HFF-Myc (cell line): ENCODE results near the gene UGT1A5.

ENCODE experiments used
- DNase-seq: peaks from one replicate; pipeline ENCODE4 v3.0.0-alpha.2; 2011; ENCODE audit warnings: low read depth; ENCODE audit errors: extremely low read depth
- H3K4me3 ChIP-seq: replicated peaks from 2 replicates; pipeline ENCODE4 v1.5.1; 2011; ENCODE audit warnings: low read depth, mild to moderate bottlenecking, control low read depth, low read length
- TF ChIP-seq, protein P1 (sequence below): IDR thresholded peaks from 2 replicates; pipeline ENCODE4 v1.5.1; 2012; ENCODE audit warnings: mild to moderate bottlenecking, low read depth, low read length, control low read depth; ENCODE audit errors: missing control alignments

Gene UGT1A5

DNA sequence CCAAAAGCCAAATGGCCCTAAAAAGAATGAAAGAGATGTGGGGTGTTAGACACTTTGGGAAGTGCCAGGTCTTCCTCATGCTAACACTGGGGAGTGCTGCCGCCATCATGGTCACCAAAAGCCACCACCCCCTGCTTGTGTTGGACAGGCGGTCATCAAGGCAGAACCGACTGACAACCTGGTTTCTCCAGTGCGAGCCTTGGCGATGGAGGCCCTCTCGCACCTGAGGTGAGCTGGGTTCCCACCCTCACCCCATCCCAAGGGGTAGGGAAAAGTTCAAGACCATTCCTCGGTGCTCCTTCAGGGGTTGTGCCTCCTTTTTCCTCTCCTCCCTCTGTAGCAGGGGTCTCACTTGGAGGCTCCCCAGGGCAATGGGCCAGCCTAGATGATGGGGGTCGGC is 99.0 kb downstream of the UGT1A5 start:
- no peak overlapping the region for H3K4me3 ChIP-seq
- no peak for DNase-seq
- TF ChIP-seq, protein P1, sequence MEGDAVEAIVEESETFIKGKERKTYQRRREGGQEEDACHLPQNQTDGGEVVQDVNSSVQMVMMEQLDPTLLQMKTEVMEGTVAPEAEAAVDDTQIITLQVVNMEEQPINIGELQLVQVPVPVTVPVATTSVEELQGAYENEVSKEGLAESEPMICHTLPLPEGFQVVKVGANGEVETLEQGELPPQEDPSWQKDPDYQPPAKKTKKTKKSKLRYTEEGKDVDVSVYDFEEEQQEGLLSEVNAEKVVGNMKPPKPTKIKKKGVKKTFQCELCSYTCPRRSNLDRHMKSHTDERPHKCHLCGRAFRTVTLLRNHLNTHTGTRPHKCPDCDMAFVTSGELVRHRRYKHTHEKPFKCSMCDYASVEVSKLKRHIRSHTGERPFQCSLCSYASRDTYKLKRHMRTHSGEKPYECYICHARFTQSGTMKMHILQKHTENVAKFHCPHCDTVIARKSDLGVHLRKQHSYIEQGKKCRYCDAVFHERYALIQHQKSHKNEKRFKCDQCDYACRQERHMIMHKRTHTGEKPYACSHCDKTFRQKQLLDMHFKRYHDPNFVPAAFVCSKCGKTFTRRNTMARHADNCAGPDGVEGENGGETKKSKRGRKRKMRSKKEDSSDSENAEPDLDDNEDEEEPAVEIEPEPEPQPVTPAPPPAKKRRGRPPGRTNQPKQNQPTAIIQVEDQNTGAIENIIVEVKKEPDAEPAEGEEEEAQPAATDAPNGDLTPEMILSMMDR: no peak

DNA sequence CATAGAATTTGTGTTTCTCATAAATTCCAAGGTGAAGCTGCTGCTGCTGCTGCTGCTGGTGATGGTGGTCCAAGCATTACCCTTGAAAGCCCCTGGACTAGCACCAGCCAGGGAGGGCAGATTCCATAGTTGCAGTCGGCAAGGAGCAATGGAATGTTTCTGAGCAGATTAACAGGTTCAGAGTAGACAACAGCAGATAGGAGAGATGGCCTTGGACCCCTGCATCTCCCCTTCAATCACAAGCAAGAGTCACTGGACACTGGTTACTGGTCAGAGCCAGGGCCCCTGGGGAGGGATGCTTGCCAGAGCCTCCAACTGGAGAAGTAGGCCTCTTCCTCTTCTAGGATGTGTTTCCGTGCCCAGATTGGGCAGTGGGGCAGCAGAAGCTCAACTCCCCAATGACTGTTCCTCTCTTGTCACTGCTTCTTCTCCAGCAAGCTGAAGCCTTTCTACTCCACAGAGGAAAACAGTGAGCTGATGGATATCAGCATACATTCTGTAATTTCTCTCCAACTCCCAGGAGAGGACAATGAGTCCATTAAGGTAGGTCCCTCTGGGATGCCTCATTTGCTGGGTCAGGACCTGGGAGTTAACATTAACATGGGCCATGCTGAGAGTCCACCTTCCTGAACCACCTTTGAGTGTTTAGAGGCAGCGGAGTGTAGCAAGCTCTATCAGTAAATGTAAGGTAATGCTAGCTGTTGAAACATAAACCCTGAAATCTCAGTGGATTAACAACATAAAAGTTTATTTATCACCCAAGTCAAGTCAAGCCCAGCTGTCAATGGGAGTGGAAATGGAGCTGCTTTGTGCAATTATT is 100.7 kb downstream of the UGT1A5 start:
- no peak for DNase-seq
- TF ChIP-seq, protein P1: no peak
- H3K4me3 ChIP-seq: no peak overlapping the region

DNA sequence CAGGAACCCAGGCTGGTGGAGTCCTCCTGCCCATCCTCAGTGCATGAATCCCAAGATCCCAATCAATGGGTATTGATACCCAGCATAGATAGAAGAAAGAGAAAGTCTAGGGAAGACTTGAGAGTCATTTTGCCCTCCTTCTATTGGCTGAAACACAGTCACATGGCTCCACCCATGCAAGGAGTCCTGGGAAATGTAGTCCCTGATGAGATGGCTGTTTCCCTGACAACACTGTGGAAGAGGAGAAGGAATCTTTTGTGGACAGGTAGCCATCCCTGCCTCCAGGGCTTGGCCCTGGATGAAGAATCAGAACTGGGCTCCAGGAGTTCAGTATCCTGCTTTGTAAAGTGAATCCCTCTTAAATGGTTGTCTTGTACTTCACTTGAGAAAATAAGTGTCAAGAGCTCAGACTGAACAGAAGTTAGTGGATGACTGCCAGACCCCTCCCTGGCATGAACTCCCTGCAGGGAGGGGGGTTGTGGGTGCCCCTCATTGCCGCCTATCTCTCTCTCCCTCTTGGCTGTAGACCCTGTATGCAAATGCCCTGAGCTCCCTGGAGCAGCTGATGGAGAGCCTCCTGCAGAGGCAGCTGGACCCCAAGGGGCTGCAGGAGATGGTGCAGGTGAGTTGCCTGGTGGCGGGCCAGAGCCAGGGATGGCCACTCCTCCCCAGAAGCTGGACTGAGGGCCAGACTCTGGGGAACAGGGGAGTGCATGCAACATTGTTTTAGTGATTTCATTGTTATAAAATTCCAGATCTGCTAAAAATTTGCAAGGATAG is 101.5 kb downstream of the UGT1A5 start:
- TF ChIP-seq, protein P1: no peak
- no peak for DNase-seq
- H3K4me3 ChIP-seq: no peak overlapping the region

DNA sequence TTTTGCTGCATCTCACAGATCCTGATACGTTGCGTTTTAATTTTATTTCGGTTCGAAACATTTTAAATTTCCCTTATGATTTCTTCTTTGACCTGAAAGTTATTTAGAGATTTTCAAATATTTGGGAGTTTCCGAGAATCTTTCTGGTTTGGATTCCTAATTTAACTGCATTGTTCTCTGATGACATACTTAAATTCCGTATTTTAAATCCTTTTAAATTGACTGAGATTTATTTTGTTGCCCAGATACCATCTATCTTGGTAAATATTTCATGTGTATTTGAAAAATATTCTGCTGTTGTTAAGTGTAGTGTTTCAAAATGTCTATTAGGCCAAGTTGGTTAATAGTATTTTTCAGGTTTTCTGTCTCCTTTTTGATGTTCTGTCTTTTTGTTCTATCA is 103.2 kb downstream of the UGT1A5 start:
- H3K4me3 ChIP-seq: no peak overlapping the region
- TF ChIP-seq, protein P1: no peak
- DNase-seq: no peak

DNA sequence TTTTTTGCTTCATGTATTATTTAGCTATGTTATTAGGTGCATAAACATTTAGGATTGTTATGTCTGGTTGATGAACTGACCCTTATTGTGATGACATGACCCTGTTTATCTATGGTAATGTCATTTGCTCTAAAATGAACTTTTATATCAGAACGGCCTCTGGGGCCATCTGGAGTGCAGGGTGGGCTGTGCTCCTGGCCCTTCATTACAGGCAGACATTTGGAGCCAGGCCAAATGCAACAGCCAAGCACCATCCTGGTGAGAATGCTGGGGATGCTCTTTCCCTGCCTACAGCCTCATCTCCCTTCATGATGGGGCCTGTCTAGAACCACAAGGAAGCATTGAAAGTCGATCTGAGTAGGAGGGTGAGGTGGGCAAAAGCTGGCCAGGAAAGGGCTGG is 103.6 kb downstream of the UGT1A5 start:
- TF ChIP-seq, protein P1: no peak
- H3K4me3 ChIP-seq: no peak overlapping the region
- no peak for DNase-seq

DNA sequence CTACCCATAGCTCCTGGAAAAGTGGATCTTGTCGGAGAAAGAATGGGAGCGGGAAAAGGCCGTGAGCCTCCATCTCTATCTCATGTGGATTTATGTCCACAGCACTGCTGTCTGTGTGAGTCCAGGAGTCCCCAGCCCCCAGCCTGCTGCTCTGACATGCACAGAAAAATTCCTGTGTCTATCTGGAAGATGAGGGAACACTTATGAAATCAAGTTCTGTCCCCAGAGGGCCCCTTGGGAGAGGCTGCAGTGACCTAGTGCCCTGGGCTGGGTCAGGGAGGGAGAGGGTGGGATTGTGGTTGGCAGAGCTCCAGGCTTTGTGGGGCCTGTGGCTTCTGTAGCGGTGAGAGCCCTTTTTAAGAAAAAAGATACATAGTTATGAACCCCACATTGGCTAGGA is 104.1 kb downstream of the UGT1A5 start:
- no peak overlapping the region for H3K4me3 ChIP-seq
- TF ChIP-seq, protein P1: no peak

More for the DNA sequence above, 104.1 kb downstream of the UGT1A5 start:
- no peak for DNase-seq
